LHCN-M2 (cell line): ENCODE measurements around the gene RNF167. TPM values are rescaled to one million over a fixed set of nuclear protein-coding genes. Genes with fewer than 3 reads are reported as not detected.

Experiments
- DNase-seq: peaks from one replicate; pipeline ENCODE4 v3.0.0-alpha.2; 2012; ENCODE audit warnings: low read depth
- total RNA-seq: library from RNA; depleted of rRNA; stranded (reverse); fragments of >200 nt; gene quantifications from 2 replicates; pipeline ENCODE4 v1.2.3, GENCODE V29; 2014

The RNF167 gene
- total RNA-seq, 1 experiment from 2014 or later: 34.4 TPM

- DNase-seq: no peak
Measured at GRCh38 chr17:4938688-4939545, 1.2 kb upstream of the RNF167 start.

- DNase-seq: no peak
Measured at GRCh38 chr17:4939546-4939795, 597 bp upstream of the RNF167 start.

- DNase-seq: no peak
Measured at GRCh38 chr17:4940555-4941318, 669 bp downstream of the RNF167 start.

- no peak for DNase-seq
Measured at GRCh38 chr17:4941319-4941610, 1.2 kb downstream of the RNF167 start.

GRCh38 chr17:4942760-4943508, 2.9 kb downstream of the RNF167 start:
- DNase-seq: no peak

- no peak for DNase-seq
Measured at GRCh38 chr17:4944163-4944553, 4.1 kb downstream of the RNF167 start.

GRCh38 chr17:4944554-4945175, 4.6 kb downstream of the RNF167 start:
- DNase-seq: no peak

GRCh38 chr17:4945176-4945943, 5.3 kb downstream of the RNF167 start:
- DNase-seq: peak; percentile 94

- DNase-seq: peak; percentile 77
Measured at GRCh38 chr17:4945944-4946280, 5.8 kb downstream of the RNF167 start.

GRCh38 chr17:4946312-4946976, 6.4 kb downstream of the RNF167 start:
- no peak for DNase-seq

- peak; percentile 41 for DNase-seq
Measured at GRCh38 chr17:4947010-4947410, 6.9 kb downstream of the RNF167 start.

- peak; percentile 65 for DNase-seq
Measured at GRCh38 chr17:4947411-4948165, 7.5 kb downstream of the RNF167 start.

GRCh38 chr17:4948166-4948930, 8.3 kb downstream of the RNF167 start, which contains the start of gene PFN1:
TSS of gene PFN1 (minus strand) at chr17:4948530. CDS start at chr17:4948394, 136 bp downstream.
- peak; percentile 92 for DNase-seq

- DNase-seq: peak; percentile 90
Measured at GRCh38 chr17:4948931-4949320, 8.9 kb downstream of the RNF167 start.

- peak; percentile 76 for DNase-seq
Measured at GRCh38 chr17:4949321-4950074, 9.4 kb downstream of the RNF167 start.

GRCh38 chr17:4950075-4950745, 10.1 kb downstream of the RNF167 start:
- no peak for DNase-seq

GRCh38 chr17:4950746-4951204, 10.7 kb downstream of the RNF167 start, which contains the start of gene ENO3:
TSS of gene ENO3 (plus strand) at chr17:4951119. CDS start at chr17:4951830, 711 bp downstream.
- DNase-seq: no peak

- peak; percentile 32 for DNase-seq
Measured at GRCh38 chr17:4951486-4951885, 11.4 kb downstream of the RNF167 start.
